GM12801 (cell line): ENCODE measurements around the gene WNT10A.

Source experiments
- CTCF ChIP-seq: IDR thresholded peaks from one replicate; pipeline ENCODE4 v1.5.1; 2011; ENCODE audit warnings: control low read depth; ENCODE audit not compliant: insufficient read length; ENCODE audit errors: extremely low read depth

The WNT10A gene

DNA sequence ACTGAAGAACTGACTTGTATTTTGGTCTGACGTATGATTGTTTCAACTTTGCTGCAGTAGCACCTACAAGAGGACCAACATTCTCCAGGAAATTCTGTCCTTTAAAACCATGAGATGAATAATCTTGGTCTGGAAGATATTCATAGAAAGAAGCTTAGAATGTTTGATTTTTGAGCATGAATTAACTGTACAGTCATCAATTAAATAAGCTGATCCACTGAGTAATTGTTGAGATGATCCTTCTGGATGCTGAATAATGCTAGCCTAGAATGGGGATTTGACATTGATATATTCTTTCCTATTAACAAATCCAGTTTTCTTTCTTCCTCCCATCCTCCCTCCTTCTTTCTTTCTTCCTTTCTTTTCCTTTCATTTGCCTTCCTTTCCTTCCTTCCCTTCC is 39.9 kb downstream of the WNT10A start:
- no peak for TF ChIP-seq CTCF

- TF ChIP-seq CTCF, result no peak
Observed at GRCh38 chr2:218924757-218925156, 44.1 kb downstream of the WNT10A start.

GRCh38 chr2:218925434-218925833 is 44.8 kb downstream of the WNT10A start:
- TF ChIP-seq CTCF, result no peak

DNA sequence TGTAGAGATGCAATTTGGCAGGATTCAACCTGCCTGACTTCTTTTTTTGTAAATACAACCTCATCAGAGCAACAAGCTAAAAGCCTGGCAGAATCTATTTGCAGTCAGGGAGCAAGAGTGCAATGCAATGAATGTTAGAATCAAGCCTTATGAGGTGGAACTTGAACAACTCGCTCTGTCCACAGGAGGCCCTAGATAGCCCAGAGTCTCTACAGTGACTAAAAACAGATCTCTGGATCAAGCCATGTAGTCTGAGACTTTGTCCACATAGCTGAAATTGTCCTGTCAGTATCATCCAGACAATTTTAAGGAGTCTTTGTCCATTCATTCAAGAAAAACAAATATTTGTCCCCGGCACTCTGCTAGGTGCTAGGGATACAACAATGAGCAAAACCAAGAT is 46.8 kb downstream of the WNT10A start:
- TF ChIP-seq CTCF, result no peak

- TF ChIP-seq CTCF, result no peak
Observed at GRCh38 chr2:218927876-218928275, 47.2 kb downstream of the WNT10A start.
